GM19328 (cell line): ENCODE results near the gene OLFML2A.

Experiments used
- ATAC-seq: cut with Tn5 transposase; IDR thresholded peaks from one replicate; pipeline ENCODE4 v1.9.1; 2021; ENCODE audit warnings: mild to moderate bottlenecking, moderate library complexity; ENCODE audit not compliant: unreplicated experiment

OLFML2A gene

DNA sequence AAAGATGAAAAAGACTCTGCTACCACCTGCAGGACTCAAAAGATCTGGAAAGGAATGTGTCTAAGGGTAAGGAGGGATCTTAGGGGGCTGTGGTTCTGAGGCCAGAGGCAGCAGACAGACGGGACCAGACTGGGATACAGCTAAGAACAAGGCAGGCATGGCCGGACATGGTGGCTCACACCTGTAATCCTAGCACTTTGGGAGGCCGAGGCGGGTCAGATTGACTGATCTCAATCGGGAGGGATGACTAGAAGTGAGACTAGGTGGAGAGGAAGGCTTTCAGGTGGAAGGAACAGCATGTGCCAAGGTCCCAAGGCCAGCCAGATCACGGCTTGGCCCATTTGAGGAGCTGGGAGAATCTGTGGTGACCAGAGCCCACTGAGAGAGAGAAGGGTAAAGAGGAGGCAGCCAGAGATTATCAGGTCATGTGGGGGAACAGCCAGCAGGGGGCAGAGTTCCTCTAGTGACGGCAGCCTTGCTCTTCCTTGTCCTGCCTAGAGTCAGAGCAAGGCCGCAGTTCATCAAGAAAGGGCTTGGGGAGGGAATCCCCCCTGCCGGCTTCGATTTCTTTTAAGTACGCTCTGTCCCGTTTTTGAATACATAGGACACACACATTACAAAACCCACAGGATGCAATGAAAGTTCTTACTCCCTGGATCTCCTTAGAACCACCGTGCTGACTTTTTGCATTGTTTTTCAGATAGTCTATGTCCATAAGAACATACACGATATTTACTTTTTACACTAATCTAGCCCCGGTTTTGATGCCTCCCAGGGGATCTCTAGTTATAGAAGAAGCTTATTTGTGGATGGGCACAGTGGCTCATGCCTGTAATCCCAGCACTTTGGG is 2.6 kb upstream of the OLFML2A start:
- no peak for ATAC-seq

DNA sequence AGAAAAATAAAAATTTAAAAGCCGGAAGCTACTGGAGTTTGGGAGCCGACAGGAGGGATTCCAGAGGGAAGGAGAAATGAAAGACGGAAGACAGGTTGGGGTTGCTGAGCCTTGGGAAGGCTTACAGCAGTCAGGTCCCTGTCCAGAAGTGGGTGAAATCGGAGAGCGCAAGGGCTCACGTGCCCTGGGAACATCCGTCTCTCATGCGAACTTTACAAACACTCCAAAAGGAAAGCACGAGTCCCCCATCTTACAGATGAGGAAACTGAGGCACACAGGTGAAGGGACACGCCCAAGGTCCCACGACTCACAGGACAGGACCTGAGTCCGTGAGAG is 347 bp upstream of the OLFML2A start:
- ATAC-seq, result no peak

DNA sequence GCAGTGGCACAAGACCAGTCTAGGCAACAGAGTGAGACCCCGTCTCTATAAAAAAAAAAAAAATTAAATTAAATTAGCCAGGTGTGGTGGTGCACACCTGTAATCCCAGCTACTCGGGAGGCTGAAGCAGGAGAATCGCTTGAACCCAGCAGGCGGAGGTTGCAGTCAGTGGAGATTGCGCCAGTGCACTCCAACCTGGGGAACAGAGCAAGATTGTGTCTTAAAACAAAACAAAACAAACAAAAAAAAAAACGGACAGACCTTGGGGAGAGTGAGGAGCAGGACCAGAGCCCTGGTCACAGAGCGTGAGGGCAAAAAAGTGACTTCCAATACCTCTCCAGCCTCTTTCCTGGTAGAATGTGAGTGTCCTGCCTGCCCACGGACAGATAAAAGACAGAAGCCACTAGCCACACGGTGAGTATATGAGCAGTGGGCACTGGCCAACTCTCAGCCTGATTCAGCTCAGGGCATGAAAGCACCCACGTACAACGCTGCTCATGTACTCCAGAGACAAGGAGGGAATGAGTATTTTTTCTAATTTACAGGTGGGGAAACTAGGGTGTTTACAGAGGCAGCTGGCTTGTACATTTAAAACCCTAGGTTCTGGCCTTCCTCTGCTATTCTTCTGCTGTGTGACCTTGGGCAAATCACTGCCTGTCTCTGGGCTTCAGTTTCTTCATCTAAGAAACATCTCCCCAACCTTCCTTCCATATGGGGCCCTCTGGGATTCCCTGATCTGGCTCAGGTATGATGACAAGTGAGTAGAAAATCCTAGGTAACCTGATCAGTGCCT is 1.8 kb downstream of the OLFML2A start:
- ATAC-seq, result no peak

DNA sequence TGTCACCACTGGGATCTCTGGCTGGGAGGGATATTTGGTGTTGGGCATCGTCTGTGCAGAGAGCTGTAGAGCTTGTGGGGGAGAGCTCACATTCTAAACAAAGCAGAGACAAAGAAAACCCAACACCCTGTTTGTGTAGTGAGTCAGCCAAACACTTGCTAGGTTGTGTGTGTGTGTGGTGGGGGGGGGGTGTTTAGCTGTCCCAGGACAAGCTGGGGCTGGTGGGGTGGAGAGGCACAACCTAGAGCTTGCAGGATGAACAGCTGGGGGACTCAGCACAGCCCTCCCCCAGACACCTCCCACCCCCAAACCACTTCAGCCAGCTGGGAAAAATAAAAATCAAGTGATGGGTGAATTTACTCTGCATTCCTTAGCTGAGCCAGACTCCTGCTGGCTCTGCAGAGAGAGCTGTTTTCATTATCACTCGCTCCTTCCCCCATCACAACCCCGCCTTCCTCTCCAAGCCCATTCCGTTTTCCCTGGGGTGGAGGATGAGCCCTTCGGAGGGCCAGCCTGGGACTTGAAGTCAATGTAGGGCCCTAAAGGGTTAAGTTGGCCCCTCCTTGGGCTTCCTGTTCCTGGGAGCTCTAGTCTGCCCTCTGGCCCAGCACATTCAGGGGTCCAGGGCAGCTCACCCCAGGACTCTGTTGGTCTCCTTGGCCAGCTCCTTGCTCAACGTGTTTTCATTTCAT is 2.6 kb downstream of the OLFML2A start:
- no peak for ATAC-seq

DNA sequence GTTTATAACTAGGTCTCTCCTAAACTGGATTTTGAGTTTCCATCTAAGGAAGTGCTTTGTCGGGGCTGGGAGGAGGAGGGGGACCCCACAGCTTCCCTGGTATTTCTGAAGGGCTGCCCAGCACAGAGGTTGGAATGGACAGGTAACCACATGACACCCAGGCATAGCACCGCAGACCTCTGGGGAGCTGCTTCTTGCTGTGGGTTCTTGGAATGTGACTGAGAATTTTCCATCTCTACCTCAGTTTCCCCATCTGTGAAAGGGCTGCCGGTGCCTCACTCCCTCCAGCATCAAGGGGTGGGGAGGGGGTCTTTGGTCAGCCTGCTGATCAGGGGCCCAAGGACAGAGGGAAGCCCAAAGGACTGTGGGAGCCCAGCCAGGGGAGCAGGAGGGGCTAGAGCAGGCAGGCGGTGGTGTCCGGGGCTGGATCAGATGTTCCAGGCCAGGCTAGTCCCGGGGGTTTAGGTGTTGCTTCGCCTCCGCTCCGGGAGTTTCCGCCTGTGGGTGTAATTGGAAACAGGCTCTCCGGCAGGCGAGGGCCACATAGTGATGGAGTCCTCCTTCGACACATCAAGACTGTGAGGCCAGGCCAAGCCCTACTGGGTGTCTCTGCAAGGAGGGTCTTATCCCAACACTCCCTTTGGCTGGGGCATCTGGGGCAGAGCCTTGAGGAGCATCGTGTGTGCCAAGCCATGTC is 3.3 kb downstream of the OLFML2A start:
- ATAC-seq, result no peak

DNA sequence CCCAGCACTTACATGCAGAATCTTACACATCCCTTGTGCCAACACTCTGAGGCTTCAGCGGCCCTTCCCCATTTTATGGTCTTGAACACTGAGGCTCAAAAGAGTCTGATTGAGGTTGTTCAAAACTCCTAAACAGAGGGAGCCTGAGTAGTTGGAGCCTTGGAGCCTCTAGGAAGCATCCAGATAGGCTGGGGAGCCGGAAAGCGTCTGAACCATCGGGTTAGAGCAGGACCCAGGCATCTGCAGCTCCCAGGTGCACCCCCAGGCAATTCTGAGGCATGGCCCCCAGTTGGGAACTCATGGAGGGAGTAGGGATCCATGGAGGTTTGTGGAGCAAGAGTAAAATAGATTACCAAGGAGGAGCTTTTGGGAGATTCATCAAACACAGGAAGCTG is 3.8 kb downstream of the OLFML2A start:
- ATAC-seq, result no peak

DNA sequence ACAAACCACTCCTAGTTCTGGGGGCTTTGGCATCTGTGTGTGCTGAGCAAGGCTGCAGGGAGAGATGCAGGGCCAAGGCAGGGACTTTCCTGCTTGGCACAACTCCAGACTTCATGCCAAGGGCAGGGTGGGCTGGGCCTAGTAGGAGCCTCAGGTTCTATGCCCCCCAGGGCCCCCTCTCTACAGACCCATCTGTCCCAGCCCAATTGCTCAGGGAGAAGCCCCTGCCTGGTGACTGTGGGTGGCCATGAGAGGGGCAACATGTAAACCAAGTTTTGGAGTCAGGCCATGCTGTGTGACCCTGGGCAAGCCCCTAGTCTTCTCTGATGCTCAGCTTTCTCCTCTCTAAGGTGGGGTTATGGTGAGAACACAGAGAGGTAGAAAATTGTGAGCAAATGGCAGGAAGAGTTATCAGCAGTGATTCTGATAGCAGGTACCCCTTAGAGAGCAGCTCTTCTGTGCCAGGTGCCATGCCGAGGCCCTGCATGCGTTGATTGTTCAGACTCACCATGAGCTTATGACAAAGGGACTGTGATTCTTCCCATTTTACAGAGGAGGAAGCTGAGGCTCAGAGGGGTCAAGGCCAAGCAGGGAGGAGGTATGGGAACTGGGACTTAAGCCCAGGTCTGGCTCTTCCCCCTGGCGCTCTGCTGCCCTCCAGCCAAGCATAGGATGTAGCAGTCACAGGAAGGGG is 5.2 kb downstream of the OLFML2A start:
- no peak for ATAC-seq

DNA sequence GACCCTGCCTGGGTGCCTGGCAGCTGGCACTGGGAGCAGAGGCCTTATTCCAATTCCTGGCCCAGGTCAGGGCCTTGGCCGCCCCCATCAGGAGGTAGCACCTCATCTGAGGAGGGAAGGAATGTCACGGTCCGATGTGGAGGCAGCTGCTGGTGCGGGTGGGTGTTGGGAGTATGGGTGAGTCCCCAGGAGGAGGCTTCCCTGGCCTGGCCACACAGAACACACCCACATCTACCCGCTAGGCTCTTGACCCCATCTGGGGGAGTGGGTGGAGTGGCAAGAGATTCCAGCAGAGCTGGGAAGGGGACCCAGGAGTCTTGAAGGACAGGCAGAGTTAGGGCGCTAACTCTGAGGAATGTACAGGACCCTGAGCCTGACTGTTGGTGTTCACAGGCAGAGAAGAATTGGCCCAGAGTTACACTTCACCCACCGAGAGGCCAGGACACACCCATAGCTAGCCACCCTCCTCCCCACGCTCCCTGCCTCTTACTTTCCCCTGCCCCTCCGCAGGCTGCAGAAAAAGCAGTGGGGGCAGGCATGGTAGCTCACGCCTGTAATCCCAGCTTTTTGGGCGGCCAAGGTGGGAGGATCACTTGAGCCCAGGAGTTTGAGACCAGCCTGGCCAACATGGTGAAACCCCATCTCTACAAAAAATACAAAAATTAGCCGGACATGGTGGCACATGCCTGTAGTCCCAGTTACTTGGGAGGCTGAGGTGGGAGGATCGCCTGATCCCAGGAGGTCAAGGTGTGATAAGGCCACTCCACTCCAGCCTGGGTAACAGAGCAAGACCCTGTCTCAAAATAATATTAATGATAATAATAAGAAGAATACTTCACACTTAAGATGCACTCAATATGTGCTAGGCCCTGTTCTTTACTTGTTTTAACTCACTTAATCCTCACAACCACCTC is 6.0 kb downstream of the OLFML2A start:
- no peak for ATAC-seq

DNA sequence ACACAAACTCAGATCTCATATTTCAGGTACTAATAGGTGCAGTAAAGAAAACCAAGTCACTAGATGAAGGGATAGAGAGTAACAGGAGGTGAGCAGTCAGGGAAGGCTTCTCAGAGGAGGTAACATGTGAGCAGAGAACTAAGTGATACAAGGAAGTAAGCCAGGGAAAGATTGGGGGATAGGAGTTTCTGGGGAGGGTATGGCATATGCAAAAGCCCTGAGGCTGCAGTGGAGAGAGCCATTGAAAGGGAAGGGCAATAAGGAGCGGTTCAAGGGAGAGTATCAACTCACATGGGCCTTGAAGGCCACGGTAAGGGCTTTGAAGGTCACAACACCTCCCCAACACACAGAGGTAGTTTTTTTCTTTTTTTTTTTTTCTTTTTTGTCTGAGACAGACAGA is 6.9 kb downstream of the OLFML2A start:
- no peak for ATAC-seq

DNA sequence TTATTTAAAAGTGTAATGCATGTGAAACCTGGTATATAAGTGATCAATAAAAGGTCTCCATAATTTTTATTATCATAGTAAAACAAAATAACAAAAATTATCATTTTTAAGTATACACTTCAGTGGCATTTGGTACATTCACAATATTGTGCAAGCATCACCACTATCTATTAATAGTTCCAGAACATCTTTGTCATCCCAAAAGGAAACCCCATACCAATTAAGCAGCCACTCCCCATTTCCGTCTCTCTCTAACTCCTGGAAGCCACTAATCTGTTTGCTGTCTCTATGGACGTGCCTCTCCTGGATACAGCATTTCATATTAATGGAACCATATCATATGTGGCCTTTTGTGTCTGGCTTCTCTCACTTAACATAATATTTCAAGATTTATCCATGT is 7.6 kb downstream of the OLFML2A start:
- ATAC-seq, result no peak

DNA sequence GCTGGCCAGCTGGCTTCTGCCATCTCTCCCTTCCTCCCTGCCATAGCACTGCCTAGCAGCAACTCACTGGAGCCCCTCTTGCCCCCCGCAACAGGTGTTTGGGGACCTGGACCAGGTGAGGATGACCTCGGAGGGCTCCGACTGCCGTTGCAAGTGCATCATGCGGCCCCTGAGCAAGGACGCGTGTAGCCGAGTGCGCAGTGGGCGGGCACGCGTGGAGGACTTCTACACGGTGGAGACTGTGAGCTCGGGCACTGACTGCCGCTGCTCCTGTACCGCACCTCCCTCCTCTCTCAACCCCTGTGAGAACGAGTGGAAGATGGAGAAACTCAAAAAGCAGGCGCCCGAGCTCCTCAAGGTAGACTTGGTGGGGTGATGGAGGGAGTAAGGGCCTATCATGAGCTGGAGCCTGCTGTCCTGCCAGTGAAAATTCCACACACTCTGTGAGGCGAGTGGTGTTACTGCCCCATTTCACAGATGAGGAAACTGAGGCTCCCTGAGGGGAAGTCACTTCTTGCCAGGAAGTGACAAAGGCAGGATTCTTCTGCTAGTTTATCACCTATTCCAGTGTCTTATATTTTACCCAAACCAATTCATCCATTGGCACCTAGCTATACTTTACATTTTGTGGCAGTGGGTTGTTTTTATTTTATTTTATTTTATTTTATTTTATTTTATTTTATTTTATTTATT is 10.1 kb downstream of the OLFML2A start:
- no peak for ATAC-seq

DNA sequence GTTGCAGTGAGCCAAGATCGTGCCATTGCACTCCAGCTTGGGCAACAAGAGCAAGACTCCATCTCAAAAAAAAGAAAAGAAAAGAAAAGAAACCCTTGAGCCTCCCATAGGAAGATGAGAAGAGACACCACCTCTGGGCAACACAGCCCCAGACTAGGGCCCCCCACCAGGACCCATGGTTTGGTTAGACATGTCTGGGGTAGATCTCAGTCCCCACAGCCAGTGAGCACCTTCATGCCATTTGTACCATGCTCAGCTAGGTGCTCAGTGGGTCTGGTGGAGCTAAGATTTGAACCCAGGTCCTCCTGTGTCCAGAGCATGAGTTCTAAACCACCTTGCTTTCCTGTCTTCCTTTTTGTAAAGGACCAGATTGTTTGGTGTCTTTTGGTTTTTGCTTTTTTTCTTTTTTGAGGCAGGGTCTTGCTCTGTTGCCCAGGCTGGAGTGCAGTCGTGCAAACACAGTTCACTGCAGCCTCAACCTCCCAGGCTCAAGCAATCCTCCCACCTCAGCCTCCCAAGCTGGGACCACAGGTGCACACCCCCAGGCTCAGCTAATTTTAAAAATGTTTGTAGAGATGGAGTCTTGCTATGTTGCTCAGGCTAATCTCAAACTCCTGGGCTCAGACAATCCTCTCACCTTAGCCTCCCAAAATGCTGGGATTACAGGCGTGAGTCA is 11.7 kb downstream of the OLFML2A start:
- ATAC-seq, result no peak

DNA sequence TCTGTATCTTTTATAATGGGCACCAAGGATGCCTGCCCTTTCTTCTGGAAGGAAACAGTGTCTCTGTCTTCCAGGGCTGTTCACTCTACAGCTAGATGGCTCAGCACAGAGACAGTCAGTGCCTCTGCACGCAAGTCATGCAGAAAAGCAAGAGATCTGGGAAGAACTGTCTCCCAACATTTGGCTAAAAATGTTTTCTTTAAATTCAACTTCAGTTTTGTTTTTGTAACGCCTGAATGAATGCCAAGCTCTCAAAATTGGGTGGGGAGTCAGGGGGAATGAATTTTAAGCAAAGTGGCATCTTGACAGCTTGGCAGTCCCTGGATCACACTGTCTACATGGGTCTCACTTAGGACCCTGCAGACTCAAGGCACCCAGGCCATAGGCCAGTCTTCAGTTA is 12.6 kb downstream of the OLFML2A start:
- no peak for ATAC-seq

DNA sequence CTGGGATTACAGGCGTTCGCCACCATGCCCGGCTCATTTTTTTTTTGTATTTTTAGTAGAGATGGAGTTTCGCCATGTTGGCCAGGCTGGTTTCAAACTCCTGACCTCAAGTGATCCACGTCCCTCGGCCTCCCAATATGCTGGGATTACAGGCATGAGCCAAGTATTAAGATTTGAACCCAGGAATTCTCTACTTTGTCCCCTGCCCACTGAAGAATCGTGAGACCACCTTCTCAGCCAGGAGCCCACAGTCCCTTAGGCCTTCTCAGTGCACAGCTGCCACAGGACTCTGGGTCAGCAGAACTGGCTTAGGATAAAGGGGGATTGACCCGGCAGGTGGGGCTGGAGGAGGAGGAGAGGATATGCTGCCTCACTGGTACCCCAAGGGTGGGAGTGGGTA is 13.4 kb downstream of the OLFML2A start:
- no peak for ATAC-seq

DNA sequence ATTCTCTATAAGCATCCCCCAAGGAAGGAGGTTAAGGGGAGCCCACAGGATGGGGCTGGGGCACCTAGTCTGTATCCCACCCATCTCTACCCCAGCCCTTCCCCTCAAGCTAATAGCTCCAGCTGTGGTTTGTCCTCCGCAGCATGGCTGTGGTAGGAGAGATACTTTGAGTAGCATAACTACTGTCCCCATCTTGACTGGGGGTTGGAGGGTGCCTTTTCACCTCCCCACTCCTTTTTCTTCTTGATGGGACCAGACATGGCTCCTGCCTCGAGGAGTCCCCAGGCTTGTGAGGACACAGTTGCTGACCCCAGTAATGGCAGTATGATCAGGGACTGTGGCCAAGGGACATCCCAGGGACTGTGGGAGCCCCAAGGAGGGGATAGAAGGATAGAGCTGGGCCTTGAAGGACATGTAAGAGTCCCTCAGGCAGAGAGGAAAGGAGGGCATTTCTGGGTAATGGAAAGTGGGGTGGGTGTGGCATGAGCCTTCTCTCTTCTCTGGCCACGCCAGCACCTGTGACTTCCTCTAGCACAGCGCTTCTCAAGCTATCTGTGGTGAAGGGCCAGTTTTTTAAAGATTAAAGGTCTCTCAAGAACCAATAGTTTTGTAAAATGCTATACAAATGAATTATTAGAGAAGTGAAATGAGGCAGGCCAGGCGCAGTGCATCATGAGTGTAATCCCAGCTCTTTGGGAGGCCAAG is 14.0 kb downstream of the OLFML2A start:
- ATAC-seq, result no peak

DNA sequence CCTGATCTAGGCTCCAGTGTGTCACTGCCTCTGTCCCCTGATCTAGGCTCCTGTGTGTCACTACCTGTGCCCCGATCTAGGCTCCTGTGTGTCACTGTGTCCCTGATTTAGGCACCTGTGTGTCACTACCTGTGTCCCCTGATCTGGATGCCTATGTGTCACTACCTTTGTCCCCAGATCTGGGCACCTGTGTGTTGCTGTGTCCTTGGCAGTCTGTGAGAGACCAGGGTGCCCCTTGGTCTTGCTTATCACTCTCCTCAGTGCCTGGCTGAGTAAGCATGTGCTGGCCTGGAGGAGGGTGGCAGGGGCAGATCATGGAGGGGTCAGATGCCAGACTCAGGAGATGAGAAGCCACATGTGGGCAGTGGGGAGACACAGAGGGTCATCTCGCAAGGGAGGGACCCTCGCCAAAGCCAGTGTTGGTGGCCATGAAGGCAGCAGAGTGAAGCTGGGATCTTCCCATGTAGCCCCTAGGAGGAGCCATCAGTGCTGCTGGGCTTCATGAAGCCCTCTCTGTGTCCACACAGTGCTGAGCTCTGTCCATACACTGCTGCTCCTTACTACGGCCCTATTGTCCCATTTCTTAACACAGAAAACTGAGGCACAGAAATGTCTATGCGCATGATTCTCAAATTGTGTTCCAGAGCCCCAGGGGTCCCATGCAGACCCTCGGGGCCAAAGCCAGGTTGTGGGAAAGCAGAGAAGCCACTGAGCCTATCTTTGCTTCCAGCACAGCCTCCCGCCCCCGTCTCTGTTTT is 15.5 kb downstream of the OLFML2A start:
- ATAC-seq, result no peak

DNA sequence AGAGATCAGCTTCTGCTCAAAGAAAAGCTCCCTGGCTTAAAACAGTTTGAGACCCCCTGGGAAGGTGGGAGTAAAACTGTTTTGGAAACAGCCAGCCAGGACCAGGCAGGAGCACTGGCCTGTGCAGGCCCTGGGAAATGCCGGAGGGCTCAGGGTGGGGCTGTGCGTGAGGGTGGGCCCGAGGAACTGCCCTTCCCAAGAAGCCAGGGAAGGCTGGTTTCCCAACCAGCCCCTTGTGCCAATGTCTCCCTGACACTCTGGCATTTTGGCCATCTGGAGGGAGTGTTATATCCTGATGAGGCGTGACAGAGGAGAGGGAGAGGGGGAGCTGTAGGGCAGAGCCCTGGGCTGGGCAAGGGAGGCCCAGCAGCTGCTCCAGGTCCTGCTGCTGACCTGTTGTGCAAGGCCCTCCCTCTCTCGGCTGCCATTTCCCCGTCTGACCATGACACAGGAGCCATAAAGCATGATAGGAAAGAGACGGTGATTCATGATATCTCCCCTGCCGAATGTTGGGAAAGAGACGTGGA is 16.1 kb downstream of the OLFML2A start:
- no peak for ATAC-seq
